Panc1 (cell line): ENCODE measurements around the gene SH2D6. TPM values are rescaled to one million over a fixed set of nuclear protein-coding genes. Genes with fewer than 3 reads are reported as not detected.
A peak's percentile ranks its signal among the peaks of the same experiment; 100 is the strongest.
"Not testable (repeated sequence)": the region's sequence is repeated elsewhere in the genome, so short reads cannot be mapped to it uniquely, and the experiment has no call there.

Experiments used
- ATAC-seq: fragments of 200-7000 bp; cut with Tn5 transposase; 2 replicates; pipeline ENCODE4 v1.9.1; 2020; ENCODE audit warnings: mild to moderate bottlenecking, moderate library complexity
- BruUV-seq: library from RNA; stranded (reverse); fragments of 400-500 nt; replicated peaks from 2 replicates; lab custom pipeline; 2021; lab: Mats Ljungman, UMichigan
- CTCF ChIA-PET: fragments of 300-600 bp; sonication (Branson Sonifier 250); formaldehyde crosslinking; loops from one replicate; lab custom pipeline; 2022; ENCODE audit warnings: antibody characterized with exemption; lab: Charles Lee
- POLR2A ChIA-PET: fragments of 300-600 bp; sonication (Branson Sonifier 250); formaldehyde crosslinking; loops from one replicate; lab custom pipeline; 2022; ENCODE audit warnings: antibody characterized with exemption; lab: Charles Lee
- DNase-seq: peaks from one replicate; pipeline ENCODE4 v3.0.0-alpha.2; 2010; ENCODE audit warnings: low read depth, low spot score
- H3K27ac ChIP-seq: 2 replicates; pipeline ENCODE4 v1.5.1; 2011; ENCODE audit warnings: mild to moderate bottlenecking, low read length, inconsistent platforms
- H3K27me3 ChIP-seq: fragments of 200-500 bp; sonication (Bioruptor generic); 2 replicates; pipeline ENCODE4 v1.6.0; 2014; ENCODE audit warnings: low read length, inconsistent platforms; ENCODE audit not compliant: control insufficient read depth, insufficient read depth
- H3K36me3 ChIP-seq: fragments of 200-500 bp; sonication (Bioruptor generic); 2 replicates; pipeline ENCODE4 v1.5.1; 2014; ENCODE audit warnings: inconsistent platforms, mild to moderate bottlenecking, low read length, moderate library complexity; ENCODE audit not compliant: control insufficient read depth, insufficient read depth
- H3K4me1 ChIP-seq: 2 replicates; pipeline ENCODE4 v1.5.1; 2011; ENCODE audit warnings: inconsistent platforms, mild to moderate bottlenecking, low read length, moderate library complexity; ENCODE audit not compliant: control insufficient read depth, insufficient read depth
- H3K4me3 ChIP-seq, 2 experiments: 2 replicates each; pipeline ENCODE4 v1.5.1; 2011 to 2012; ENCODE audit warnings: low read depth in 2 of 2, low read length in 2 of 2, mild to moderate bottlenecking in 2 of 2, inconsistent platforms in 1 of 2, moderate library complexity in 1 of 2
- H3K9me3 ChIP-seq: fragments of 200-500 bp; sonication (Bioruptor generic); 2 replicates; pipeline ENCODE4 v1.5.1; 2014; ENCODE audit warnings: low read depth, mild to moderate bottlenecking, inconsistent platforms, low read length, moderate library complexity; ENCODE audit not compliant: control insufficient read depth, insufficient read depth
- CTCF ChIP-seq: fragments of 450-650 bp; IDR thresholded peaks from 2 replicates; pipeline ENCODE4 v1.5.1; 2017; ENCODE audit warnings: mild to moderate bottlenecking
- POLR2AphosphoS5 ChIP-seq: IDR thresholded peaks from 2 replicates; pipeline ENCODE4 v1.6.1; 2012; ENCODE audit warnings: mild to moderate bottlenecking, low read depth, low read length, moderate library complexity
- REST ChIP-seq, 2 experiments: IDR thresholded peaks; 2 replicates each; pipeline ENCODE4 v1.6.1; 2011 to 2012; ENCODE audit warnings: low read depth in 2 of 2, control low read depth in 1 of 2, low read length in 1 of 2, mild to moderate bottlenecking in 1 of 2, moderate library complexity in 1 of 2; ENCODE audit not compliant: insufficient read depth in 1 of 2
- SIN3A ChIP-seq: IDR thresholded peaks from 2 replicates; pipeline ENCODE4 v1.6.1; 2012; ENCODE audit warnings: low read depth, mild to moderate bottlenecking, low read length, moderate library complexity, borderline replicate concordance; ENCODE audit not compliant: insufficient read depth
- TCF7L2 ChIP-seq: IDR thresholded peaks from 2 replicates; pipeline ENCODE4 v1.6.1; 2011; ENCODE audit warnings: mild to moderate bottlenecking, low read depth, low read length, inconsistent platforms
- in situ Hi-C: cut with HindIII; loops from 2 replicates; pipeline ENCODE4 v1.10.0; 2016; ENCODE audit warnings: low sequenced_read_pairs, low pct_unique_long_range_greater_than_20kb
- intact Hi-C: fragments of 100-400 bp; cut with micrococcal nuclease; formaldehyde crosslinking; loops from one replicate; pipeline ENCODE4 v1.10.0; 2022; ENCODE audit not compliant: unreplicated experiment
- total RNA-seq: library from RNA; stranded (reverse); gene quantifications from one replicate; pipeline ENCODE4 v1.2.1, GENCODE V29; 2021; ENCODE audit not compliant: unreplicated experiment

The SH2D6 gene
- total RNA-seq, 1 experiment from 2014 or later = 3.3 TPM

- BruUV-seq = no TSS peak
- Histone ChIP-seq H3K36me3 (no peaks in the 10 kb centered on the region), H3K9me3 (no peaks in the 10 kb centered on the region), H3K4me1 (peaks cover 56% of the 10 kb centered on the region), H3K4me3 (peak overlapping the region in 1 of 2 experiments; percentile 35; a peak in 3 of 4 replicates), H3K27me3 (no peaks in the 10 kb centered on the region), H3K27ac (peak overlapping the region; percentile 95)
- DNase-seq (no peak), ATAC-seq (peak; percentile 20)
- TF ChIP-seq CTCF = no peak
- TF ChIP-seq POLR2AphosphoS5 = no peak
- intact Hi-C loops (no loop called here), in situ Hi-C loops (no loop called here)
- CTCF ChIA-PET = no interaction called here
- POLR2A ChIA-PET = interaction anchor here (0.5 to 1.9 kb wide), 4 partner anchors 17 to 165 kb away, joined by 4 to 5 read pairs (median 4); partner anchors contain the start of gene MAT2A
Observed at GRCh38 chr2:85438201-85439024, 19.9 kb downstream of the SH2D6 start.

GRCh38 chr2:85439025-85439472, 20.5 kb downstream of the SH2D6 start:
- TF ChIP-seq CTCF (no peak), TCF7L2 (no peak), REST (IDR thresholded peaks at IDR 0.05; ENCODE audit: insufficient read depth in 1 of 2, low read depth in 2 of 2, low read length in 1 of 2) (no peak), POLR2AphosphoS5 (no peak), SIN3A (no peak)
- POLR2A ChIA-PET = interaction anchor here (1.6 kb wide), 1 partner anchor 100 kb away, joined by 4 read pairs; the partner anchor contains the start of gene MAT2A
- Histone ChIP-seq H3K4me3 (no peak overlapping the region), H3K4me1 (peaks cover 50% of the 10 kb centered on the region), H3K27ac (peak overlapping the region; percentile 95), H3K36me3 (no peaks in the 10 kb centered on the region), H3K27me3 (no peaks in the 10 kb centered on the region), H3K9me3 (no peaks in the 10 kb centered on the region)
- in situ Hi-C loops = no loop called here
- CTCF ChIA-PET = no interaction called here
- ATAC-seq (no peak), DNase-seq (no peak)
- intact Hi-C loops = no loop called here
- no TSS peak for BruUV-seq

- POLR2A ChIA-PET, H3K27me3 ChIP-seq, BruUV-seq, intact Hi-C loops, H3K36me3 ChIP-seq, DNase-seq, H3K9me3 ChIP-seq, ATAC-seq, in situ Hi-C loops, H3K4me3 ChIP-seq: not testable (repeated sequence)
- CTCF ChIA-PET = interaction anchor here (0.6 kb wide), 1 partner anchor 8 kb away, joined by 3 read pairs; no protein-coding TSS in a partner anchor
- Histone ChIP-seq H3K4me1 (peaks cover 46% of the 10 kb centered on the region), H3K27ac (peak overlapping the region; percentile 95)
Observed at GRCh38 chr2:85439569-85439968, 21.1 kb downstream of the SH2D6 start.
